ENCODE measurements around the gene MAEA. TPM values are rescaled to one million over a fixed set of nuclear protein-coding genes. Genes with fewer than 3 reads are reported as not detected.

MAEA gene
- total and polyA plus RNA-seq, 2 experiments from 2014 or later, result 57.3 to 85.0 TPM

DNA sequence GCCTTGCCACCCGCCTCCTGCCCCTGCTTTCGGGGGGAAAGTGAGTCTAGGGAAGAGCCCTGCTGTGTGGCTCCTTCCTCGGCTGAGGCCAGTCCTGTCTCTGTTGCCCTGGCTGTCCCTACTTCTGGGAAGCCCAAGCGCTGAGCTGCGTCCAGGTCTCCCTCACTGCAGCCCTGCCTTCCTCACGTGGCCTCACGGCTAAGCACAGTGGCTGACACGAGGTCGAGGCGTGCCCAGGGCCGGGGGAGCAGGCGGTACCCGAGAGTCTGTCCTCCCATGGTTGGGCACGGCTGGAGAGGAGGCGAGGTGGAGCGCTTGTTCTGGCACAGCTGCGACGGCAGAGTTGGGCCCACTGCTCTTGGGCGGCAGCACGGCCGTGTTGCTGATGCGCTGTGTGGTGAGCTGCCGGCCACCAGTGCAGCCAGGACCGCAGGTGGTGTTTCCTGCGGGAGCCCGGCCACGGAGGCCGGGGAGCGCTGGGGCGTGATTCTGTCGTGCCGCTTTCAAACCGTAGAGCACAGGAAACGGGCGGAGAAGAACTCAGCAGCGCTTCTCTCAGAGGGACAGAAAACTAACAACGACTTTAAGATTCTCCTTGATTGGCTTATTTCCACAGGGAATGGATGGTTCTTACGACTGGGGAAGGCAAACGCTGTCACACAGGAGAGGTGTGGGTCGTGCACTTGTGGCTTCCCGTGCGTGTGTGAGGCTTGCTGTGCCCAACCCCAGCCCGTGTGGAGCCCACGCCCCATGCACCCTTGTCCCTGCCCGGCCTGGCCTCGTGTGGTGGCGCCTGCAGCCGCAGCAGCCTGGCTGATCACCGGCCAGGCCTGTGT is 21.3 kb downstream of the MAEA start:
- Histone ChIP-seq H3K4me2 (ENCODE audit: unreplicated experiment) (no peak overlapping the region), H2AFZ (no peak overlapping the region), H3K4me1 (ENCODE audit: insufficient read depth) (peaks cover 10% of the 10 kb centered on the region; the same call in 1 of the 2 replicates), H4K20me1 (ENCODE audit: insufficient read depth) (peaks cover 5% of the 10 kb centered on the region; the same call in 1 of the 2 replicates), H3K79me2 (ENCODE audit: insufficient read depth) (peaks cover 92% of the 10 kb centered on the region), H3K27me3 (replicated peaks; ENCODE audit: insufficient read depth) (no peaks in the 10 kb centered on the region), H3K36me3 (ENCODE audit: low read depth) (peaks cover 9% of the 10 kb centered on the region; the same call in 1 of the 2 replicates), H3K27ac (no peak overlapping the region), H3K9me2 (ENCODE audit: insufficient read depth) (no peaks in the 10 kb centered on the region), H3F3A (ENCODE audit: insufficient read depth) (peaks cover 17% of the 10 kb centered on the region), H3K4me3 (no peak overlapping the region), H3K9me3 (ENCODE audit: low read depth) (no peaks in the 10 kb centered on the region), H3K9ac (no peak overlapping the region)
- in situ Hi-C loops (cut with MboI), result no loop called here
- DNase-seq, result no peak
- TF ChIP-seq EZH2phosphoT487 (IDR thresholded peaks at IDR 0.05; ENCODE audit: insufficient read depth, low read depth) (no peak), EZH2 (IDR thresholded peaks at IDR 0.05; ENCODE audit: insufficient read depth, poor library complexity, severe bottlenecking) (no peak)
- WGBS, 2 experiments (ENCODE audit: low coverage in 1 of 2, low lambda C conversion rate in 2 of 2, missing lambda C conversion rate in 2 of 2), result 91 to 92% methylated on average over 39 to 49 of the region's 49 CpGs

DNA sequence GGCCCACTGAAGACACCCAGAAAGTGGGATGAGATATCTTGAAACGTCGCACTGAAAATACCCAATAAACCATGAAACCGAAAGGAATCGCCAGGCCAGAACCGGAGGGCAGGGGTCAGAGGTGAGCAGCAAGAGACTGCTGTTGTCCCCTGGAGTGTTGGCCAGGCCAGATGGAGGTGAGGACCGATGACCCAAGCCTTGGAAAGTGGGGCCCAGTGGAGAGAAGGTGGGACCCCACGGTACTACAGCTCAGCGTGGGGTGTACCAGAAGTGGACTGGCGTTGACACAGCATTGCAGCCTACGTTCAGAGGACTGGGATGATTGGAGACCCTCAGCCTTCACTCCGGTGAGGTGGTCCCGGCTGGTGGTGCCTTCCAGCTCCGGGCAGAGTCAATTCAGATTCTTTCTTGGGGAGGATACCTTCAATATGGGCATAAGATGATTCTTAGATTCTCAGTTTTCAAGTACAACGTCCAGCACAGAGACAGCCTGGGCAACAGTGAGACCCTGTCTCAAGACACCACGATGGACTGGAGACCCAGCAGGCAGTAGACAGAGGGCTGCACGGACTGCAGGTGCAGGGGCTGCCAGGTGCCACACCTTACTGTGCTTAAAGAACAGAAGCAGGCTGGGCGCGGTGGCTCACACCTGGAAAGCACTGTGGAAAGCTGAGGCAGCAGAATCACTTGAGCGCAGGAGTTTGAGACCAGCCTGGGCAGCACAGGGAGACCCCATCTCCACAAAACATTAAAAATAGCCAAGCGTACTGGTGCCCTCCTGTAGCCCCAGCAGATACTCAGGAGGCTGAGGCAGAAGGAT is 23.3 kb downstream of the MAEA start:
- 96 to 97% methylated on average over 18 to 20 of the region's 20 CpGs for WGBS, 2 experiments (ENCODE audit: low coverage in 1 of 2, low lambda C conversion rate in 2 of 2, missing lambda C conversion rate in 2 of 2)
- TF ChIP-seq EZH2phosphoT487 (IDR thresholded peaks at IDR 0.05; ENCODE audit: insufficient read depth, low read depth) (no peak), EZH2 (IDR thresholded peaks at IDR 0.05; ENCODE audit: insufficient read depth, poor library complexity, severe bottlenecking) (no peak)

DNA sequence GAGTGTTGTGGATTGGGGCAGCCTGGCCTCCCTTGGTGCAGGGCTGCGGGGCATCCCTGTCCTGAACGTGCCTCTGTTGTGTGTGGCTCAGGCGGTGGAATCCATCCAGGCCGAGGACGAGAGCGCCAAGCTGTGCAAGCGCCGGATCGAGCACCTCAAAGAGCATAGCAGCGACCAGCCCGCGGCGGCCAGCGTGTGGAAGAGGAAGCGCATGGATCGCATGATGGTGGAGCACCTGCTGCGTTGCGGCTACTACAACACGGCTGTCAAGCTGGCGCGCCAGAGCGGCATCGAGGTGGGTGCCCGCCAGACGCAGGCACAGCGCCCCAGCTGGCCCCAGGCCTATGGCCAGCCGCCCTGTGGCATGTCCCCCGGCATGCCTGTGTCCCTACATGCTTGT is 25.6 kb downstream of the MAEA start:
- H4K20me1 ChIP-seq (ENCODE audit: insufficient read depth), result no peaks in the 10 kb centered on the region; the same call in 1 of the 2 replicates
- no peaks in the 10 kb centered on the region for H3K9me3 ChIP-seq (ENCODE audit: low read depth)
- H3K79me2 ChIP-seq (ENCODE audit: insufficient read depth), result peaks cover 80% of the 10 kb centered on the region
- no peaks in the 10 kb centered on the region for H3K27me3 ChIP-seq (replicated peaks; ENCODE audit: insufficient read depth)
- H3K4me3 ChIP-seq, result no peak overlapping the region
- H3K9ac ChIP-seq, result no peak overlapping the region
- no peak for TF ChIP-seq EZH2 (IDR thresholded peaks at IDR 0.05; ENCODE audit: insufficient read depth, poor library complexity, severe bottlenecking)
- TF ChIP-seq EZH2phosphoT487 (IDR thresholded peaks at IDR 0.05; ENCODE audit: insufficient read depth, low read depth), result no peak
- H3K4me1 ChIP-seq (ENCODE audit: insufficient read depth), result peaks cover under 1% of the 10 kb centered on the region; the same call in 1 of the 2 replicates
- H3F3A ChIP-seq (ENCODE audit: insufficient read depth), result 0 out of 2 replicates have a peak, but pooled peaks cover 3% of the 10 kb centered on the region
- no peak overlapping the region for H3K27ac ChIP-seq
- WGBS, 2 experiments (ENCODE audit: low coverage in 1 of 2, low lambda C conversion rate in 2 of 2, missing lambda C conversion rate in 2 of 2), result 92 to 96% methylated on average over 13 to 27 of the region's 28 CpGs
- peaks cover 18% of the 10 kb centered on the region; the same call in 1 of the 2 replicates for H3K36me3 ChIP-seq (ENCODE audit: low read depth)
- in situ Hi-C loops (cut with MboI), result no loop called here
- no peak for DNase-seq
- H3K4me2 ChIP-seq (ENCODE audit: unreplicated experiment), result no peak overlapping the region
- H3K9me2 ChIP-seq (ENCODE audit: insufficient read depth), result no peaks in the 10 kb centered on the region
- H2AFZ ChIP-seq, result no peak overlapping the region

More for the DNA sequence above, 23.3 kb downstream of the MAEA start:
- H3K4me3 ChIP-seq, result no peak overlapping the region
- H3K4me2 ChIP-seq (ENCODE audit: unreplicated experiment), result no peak overlapping the region
- H3K9me3 ChIP-seq (ENCODE audit: low read depth), result no peaks in the 10 kb centered on the region
- peaks cover 4% of the 10 kb centered on the region; the same call in 1 of the 2 replicates for H4K20me1 ChIP-seq (ENCODE audit: insufficient read depth)
- no peak overlapping the region for H2AFZ ChIP-seq
- no peak overlapping the region for H3K9ac ChIP-seq
- in situ Hi-C loops (cut with MboI), result no loop called here
- H3K79me2 ChIP-seq (ENCODE audit: insufficient read depth), result peaks cover 80% of the 10 kb centered on the region
- H3K9me2 ChIP-seq (ENCODE audit: insufficient read depth), result no peaks in the 10 kb centered on the region
- H3K27me3 ChIP-seq (replicated peaks; ENCODE audit: insufficient read depth), result no peaks in the 10 kb centered on the region
- no peak for DNase-seq
- H3F3A ChIP-seq (ENCODE audit: insufficient read depth), result peaks cover 17% of the 10 kb centered on the region
- H3K4me1 ChIP-seq (ENCODE audit: insufficient read depth), result peaks cover 10% of the 10 kb centered on the region; the same call in 1 of the 2 replicates
- H3K27ac ChIP-seq, result no peak overlapping the region
- peaks cover 9% of the 10 kb centered on the region; the same call in 1 of the 2 replicates for H3K36me3 ChIP-seq (ENCODE audit: low read depth)

DNA sequence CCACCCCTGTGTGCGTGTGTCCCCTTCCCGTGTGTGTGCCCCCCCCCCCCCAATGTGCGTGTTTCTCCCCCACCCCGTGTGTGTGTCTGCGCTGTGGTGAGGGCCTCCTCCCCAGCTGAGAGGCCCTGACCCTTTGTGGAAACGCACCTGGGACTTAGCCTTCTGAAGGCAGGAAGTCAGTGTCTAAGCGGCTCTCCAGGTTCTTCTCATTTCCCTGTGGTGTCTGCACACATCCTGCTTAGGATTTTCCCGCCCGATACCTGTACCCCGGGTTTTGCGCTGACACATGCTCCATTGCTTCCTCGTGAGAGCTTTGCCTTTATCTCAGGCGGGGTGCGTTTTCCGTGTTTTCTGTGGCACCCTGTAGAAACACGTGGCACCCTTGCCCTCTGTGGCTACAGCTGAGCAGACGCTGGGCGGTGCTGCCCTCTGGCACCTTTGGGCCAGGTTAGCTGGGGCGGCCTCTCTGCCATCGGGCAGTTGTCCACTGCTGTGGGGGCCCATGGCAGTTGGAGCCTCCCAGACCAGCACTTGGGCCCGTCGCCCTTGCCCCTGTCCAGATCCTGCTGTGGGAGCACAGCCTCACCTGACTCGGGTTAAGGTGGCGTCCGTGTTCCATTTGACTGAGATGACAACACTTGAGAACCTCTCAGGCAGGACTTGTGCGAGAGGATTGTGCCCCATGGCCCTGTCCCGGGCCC is 26.3 kb downstream of the MAEA start:
- no peak overlapping the region for H3K27ac ChIP-seq
- 0 out of 2 replicates have a peak, but pooled peaks cover 3% of the 10 kb centered on the region for H3F3A ChIP-seq (ENCODE audit: insufficient read depth)
- H3K4me2 ChIP-seq (ENCODE audit: unreplicated experiment), result no peak overlapping the region
- H3K36me3 ChIP-seq (ENCODE audit: low read depth), result peaks cover 20% of the 10 kb centered on the region; the same call in 1 of the 2 replicates
- no peak overlapping the region for H3K4me3 ChIP-seq
- no peaks in the 10 kb centered on the region for H3K9me2 ChIP-seq (ENCODE audit: insufficient read depth)
- H3K9me3 ChIP-seq (ENCODE audit: low read depth), result no peaks in the 10 kb centered on the region
- H3K27me3 ChIP-seq (replicated peaks; ENCODE audit: insufficient read depth), result no peaks in the 10 kb centered on the region
- 87 to 88% methylated on average over 22 to 27 of the region's 27 CpGs for WGBS, 2 experiments (ENCODE audit: low coverage in 1 of 2, low lambda C conversion rate in 2 of 2, missing lambda C conversion rate in 2 of 2)
- in situ Hi-C loops (cut with MboI), result no loop called here
- H3K79me2 ChIP-seq (ENCODE audit: insufficient read depth), result peaks cover 80% of the 10 kb centered on the region
- DNase-seq, result no peak
- no peak overlapping the region for H2AFZ ChIP-seq
- no peak for TF ChIP-seq EZH2 (IDR thresholded peaks at IDR 0.05; ENCODE audit: insufficient read depth, poor library complexity, severe bottlenecking)
- no peak for TF ChIP-seq EZH2phosphoT487 (IDR thresholded peaks at IDR 0.05; ENCODE audit: insufficient read depth, low read depth)
- H3K9ac ChIP-seq, result no peak overlapping the region
- H4K20me1 ChIP-seq (ENCODE audit: insufficient read depth), result no peaks in the 10 kb centered on the region
- no peaks in the 10 kb centered on the region for H3K4me1 ChIP-seq (ENCODE audit: insufficient read depth)
